Stimulated activated CD8-positive, alpha-beta memory T cell treated with anti-CD3 and anti-CD28 coated beads, Interleukin-12 subunit alpha, Interleukin-12 subunit beta, amount 100 ng/mL, for 4 hours (primary cell): ENCODE measurements around the gene TAS2R46.
"Not testable (repeated sequence)": the region's sequence is repeated elsewhere in the genome, so short reads cannot be mapped to it uniquely, and the experiment has no call there.

Experiments
- DNase-seq: peaks from one replicate; pipeline ENCODE4 v3.0.0-alpha.2; 2020; ENCODE audit warnings: low read depth

The TAS2R46 gene

DNA sequence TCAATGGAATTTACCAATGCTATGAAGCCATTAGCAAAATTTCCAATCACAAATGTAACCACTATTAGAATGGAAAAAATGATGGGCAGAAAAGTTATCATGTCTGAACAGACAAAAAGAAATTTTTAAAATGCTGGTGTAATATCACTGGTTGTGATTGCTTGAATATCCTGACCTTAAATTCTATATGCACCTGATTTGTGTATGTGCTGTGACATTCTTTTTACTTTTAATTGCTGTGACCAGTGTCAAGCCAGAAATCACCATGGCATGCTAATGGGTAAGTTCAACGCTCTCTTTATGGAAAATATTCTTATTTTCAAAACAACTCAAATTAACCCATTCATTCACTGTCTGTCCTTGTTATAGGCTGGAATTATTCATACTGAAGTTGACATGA, at the start of gene TAS2R46:
Gene TAS2R46, minus strand, starts transcription at position 101 of the 400 bp plus-strand sequence. Its CDS starts 0 bp downstream, at position 101.
- not testable (repeated sequence) for DNase-seq

- DNase-seq: not testable (repeated sequence)
Observed at GRCh38 chr12:11111213-11111612, 49.1 kb upstream of the TAS2R46 start.

DNA sequence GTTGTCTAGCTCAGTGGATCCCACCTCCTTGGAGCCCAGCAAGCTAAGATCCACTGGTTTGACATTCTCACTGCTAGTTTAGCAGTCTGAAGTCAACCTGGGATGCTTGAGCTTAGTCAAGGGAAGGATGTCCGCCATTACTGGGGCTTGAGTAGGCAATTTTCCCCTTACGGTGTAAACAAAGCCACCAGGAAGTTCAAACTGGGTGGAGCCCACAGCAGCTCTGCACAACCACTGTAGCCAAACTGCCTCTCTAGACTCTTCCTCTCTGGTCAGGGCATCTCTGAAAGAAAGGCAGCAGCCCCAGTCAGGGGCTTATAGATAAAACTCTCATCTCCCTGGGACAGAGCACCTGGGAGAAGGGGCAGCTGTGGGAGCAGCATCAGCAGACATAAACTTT, 46.8 kb upstream of the TAS2R46 start:
- no peak for DNase-seq

DNA sequence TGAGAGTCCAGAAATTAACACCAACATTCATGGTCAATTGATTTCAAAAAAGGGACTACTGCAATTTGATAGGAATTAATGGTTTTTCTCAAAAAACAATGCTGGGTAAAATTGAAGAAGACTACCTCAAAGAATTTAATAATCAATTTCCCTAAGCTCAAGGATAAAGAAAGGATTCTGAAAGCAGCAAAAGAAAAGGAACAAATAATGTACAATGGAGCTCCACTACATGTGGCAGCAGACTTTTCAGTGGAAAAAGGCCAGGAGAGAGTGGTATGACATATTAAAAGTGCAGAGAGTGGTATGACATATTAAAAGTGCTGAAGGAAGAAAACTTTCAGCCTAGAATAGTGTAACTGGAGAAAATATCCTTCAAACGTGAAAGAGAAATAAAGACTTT, 45.6 kb upstream of the TAS2R46 start:
- DNase-seq: no peak

DNA sequence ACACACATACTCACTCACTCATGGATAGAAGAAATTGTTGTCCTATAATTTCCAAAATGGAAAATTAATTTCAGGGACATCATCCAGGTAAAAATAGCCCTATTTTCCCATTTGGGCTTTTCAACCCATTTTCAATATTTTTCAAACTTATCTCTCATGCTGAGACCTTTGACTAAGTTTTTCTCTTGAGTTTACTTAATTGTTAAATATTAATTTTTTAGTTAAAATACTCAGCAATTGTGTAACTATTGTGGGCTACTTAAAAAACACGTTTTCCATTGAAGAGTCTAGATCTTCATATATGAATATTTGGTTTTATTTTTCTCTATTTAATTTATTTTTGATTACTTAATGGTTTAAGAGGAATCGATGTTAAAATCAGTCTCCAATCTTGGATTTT, 44.2 kb upstream of the TAS2R46 start:
- no peak for DNase-seq

- no peak for DNase-seq
Observed at GRCh38 chr12:11105546-11105945, 43.5 kb upstream of the TAS2R46 start.

DNA sequence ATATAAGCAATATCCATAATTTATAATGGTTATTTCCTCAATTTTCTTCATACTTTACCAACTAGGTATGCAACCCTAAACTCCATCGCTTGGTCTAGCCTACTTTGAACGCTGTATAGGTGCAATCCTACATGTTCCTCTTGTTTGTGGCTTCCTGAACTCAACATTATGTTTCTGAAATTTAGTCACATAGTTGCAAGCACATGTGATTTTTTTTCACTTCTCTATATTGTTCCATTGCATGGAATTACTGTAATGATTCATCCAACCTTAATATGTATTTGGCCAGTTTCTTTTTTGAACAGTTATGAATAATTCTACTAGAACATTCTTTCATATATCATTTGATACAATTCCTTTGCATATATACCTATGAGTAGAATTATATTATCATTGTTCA, 32.8 kb upstream of the TAS2R46 start:
- DNase-seq: not testable (repeated sequence)

DNA sequence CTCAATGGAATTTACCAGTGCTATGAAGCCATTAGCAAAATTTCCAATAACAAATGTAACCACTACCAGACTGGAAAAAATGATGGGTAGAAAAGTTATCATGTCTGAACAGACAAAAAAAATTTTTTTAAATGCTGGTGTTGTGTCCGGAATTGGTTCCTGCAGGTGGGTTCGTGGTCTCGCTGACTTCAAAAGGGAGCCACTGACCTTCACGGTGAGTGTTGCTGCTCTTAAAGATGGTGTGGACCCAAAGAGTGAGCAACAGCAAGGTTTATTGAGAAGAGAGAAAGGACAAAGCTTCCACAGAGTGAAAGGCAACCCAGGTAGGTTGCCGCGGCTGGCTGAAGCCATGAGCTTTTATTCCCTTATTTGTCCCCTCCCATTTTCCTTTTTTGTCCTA, 30.0 kb upstream of the TAS2R46 start, which contains the start of gene TAS2R43:
Gene TAS2R43, minus strand, starts transcription at position 186 of the 400 bp plus-strand sequence. Its CDS starts 84 bp downstream, at position 102.
- no peak for DNase-seq

DNA sequence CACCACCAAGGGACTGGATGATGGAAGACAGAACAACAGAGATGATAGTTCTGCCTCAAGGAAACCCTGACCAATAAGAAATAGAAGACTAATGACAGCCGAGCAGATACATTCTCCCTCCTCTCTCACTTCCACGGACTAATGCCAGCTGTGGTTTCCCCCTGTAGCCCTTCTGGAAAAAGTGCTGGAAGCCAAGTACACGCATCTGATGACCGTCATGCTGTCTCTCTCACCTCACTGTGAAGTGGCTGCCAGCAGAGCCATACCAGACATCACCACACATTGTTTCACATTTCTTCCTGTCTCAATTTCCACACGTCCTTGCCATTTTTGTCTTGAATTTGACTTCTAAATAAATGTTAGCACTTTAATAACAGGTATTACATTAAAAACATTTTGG, 27.2 kb upstream of the TAS2R46 start:
- DNase-seq: no peak

- DNase-seq: no peak
Observed at GRCh38 chr12:11085419-11085818, 23.3 kb upstream of the TAS2R46 start.

DNA sequence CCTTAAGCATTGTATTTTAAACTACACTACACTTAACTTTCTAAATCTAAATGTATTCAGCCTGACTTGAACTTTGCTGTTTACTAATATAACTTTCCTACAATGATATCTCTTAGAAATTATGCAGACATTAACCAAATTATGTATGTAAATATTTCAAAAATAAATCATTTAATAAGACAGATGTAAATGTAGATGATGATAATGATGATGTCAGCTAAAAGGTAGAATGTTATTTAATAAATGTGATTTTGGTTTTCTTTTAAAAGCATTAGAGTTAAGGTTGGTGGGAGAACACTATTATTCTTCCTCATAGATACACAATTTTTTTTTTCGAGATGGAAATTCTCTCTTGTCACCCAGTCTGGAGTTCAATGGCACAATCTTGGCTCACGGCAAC, 19.9 kb upstream of the TAS2R46 start:
- no peak for DNase-seq

GRCh38 chr12:11078246-11078645, 16.2 kb upstream of the TAS2R46 start:
- DNase-seq: no peak

DNA sequence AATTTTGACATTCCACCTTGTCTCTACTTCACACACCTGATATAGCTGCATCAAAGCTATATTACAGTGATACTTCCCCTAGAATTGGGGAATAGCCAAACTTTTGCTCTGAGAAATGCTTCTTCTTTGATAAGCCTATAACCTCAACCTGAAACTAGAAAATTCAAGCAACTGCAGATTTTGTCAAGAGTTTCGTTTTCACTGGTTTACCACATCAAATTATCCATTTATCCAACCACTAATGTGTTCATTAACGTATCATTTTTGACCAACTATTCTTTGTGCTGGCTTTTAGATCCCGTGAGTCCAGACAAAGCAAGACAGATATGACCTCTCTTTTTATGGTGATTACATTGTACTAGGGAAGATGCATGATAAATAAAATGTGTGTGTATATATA, 13.5 kb upstream of the TAS2R46 start:
- DNase-seq: no peak

DNA sequence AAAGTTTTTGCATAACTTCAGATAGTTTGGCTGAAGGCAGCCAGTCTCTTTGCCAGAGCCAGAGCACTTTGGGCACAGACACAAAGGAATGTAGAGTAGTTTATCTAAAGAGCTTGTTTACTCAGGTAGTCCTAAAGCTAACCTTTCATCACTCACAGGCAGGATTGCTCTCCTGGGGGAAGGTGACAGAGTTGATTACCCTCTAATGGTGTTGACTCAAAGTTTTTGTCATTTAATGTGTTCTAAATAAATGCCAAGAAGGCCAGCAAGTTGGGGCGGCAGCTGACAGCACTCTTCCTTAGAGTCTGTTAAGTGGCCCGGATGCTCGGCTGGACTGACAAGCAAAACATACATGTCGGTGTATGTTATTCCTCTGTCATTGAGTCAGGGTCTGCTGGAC, 9.3 kb upstream of the TAS2R46 start:
- no peak for DNase-seq

DNA sequence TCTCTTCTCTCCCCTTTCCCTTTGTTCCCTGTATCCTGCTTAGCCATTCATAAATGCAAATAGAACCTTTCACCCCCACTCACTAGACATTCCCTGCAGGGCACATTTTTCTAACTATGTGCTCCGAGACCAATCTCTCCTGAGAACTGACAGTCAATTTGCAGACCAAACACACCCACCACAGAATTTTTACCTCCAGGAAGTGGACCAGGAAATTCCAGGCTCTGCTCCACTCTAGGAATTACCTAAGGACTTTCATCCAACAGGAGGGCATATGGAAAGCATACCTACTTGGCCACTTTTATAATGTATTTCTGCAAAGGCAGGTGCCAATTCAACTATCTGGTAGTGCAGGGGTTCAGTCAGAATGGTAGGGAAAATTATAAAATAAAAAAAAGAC, 8.9 kb upstream of the TAS2R46 start:
- DNase-seq: no peak

GRCh38 chr12:11069854-11070365, 7.8 kb upstream of the TAS2R46 start:
- DNase-seq: no peak

- no peak for DNase-seq
Observed at GRCh38 chr12:11067514-11067913, 5.4 kb upstream of the TAS2R46 start.

- no peak for DNase-seq
Observed at GRCh38 chr12:11059784-11060183, 2.3 kb downstream of the TAS2R46 start.

- DNase-seq: no peak
Observed at GRCh38 chr12:11059041-11059440, 3.1 kb downstream of the TAS2R46 start.

- DNase-seq: no peak
Observed at GRCh38 chr12:11055306-11055705, 6.8 kb downstream of the TAS2R46 start.

DNA sequence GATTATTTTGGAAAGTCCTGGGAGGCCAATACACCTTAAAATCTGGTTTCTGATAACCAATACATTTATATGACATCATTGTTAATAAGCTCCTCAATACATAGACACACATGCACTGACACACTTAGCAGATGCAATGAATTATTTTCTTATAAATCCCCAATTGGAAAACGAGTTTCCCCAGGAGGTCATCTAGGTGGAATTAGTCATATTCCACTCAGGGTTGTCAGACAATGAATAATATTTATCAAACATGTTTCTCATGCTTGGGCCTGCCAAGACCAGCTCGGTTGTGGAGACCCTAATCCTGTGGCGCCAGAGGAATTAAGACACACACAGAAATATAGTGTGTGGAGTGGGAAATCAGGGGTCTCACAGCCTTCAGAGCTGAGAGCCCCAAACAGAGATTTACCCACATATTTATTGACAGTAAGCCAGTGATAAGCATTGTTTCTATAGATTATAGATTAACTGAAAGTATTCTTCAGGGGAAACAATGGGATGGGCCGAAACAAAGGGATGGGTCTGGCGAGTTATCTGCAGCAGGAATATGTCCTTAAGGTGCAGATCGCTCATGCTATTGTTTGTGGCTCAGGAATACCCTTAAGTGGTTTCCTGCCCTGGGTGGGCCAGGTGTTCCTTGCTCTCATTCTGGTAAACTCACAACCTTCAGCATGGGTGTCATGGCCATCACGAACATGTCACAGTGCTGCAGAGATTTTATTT, 12.1 kb downstream of the TAS2R46 start:
- not testable (repeated sequence) for DNase-seq

GRCh38 chr12:11041366-11041765, 20.7 kb downstream of the TAS2R46 start:
- DNase-seq: not testable (repeated sequence)

- no peak for DNase-seq
Observed at GRCh38 chr12:11040162-11040561, 21.9 kb downstream of the TAS2R46 start.

GRCh38 chr12:11039171-11039570, 22.9 kb downstream of the TAS2R46 start:
- no peak for DNase-seq
